ENCODE measurements around the gene QSOX2.

QSOX2 gene

DNA sequence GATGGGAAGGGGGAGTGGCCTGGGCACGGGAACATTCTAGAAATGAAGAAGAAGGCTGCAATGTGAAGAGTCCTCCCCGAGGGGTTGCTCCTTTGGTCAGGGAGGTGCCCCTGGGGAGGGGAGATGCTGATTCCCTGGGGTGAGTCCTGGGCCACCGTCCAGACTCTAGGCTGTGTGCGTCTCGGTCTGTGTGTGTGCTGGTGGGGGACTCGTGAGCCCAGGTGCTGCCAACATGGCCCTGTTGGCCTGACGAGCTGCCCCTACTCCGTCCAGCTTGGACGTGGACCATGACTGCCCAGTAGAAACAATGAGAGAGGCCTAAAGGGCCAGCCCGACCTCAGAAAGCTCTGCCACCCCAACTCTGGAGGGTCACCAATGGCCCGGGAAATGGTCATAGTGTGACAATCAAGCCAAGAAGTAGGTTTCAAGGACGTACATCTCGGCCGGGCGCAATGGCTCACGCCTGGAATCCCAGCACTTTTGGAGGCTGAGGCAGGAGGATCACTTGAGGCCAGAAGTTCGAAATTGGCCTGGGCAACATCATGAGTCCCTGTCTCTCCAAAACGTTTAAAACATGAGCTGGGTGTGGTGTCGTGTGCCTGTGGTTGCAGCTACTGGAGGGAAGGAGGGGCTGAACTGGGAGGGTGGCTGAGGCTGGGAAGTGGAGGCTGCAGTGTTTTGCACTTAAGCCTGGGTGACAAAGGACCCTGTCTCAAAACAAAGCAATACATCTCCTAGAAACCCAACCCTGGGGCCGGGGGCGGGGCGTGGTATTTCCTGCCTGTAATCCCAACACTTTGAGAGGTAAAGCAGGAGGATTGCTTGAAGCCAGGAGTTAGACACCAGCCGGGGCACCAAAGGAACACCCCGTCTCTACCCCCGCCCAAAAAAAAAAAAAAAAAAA, 57.7 kb downstream of the QSOX2 start:
- DNase-seq, result no peak

DNA sequence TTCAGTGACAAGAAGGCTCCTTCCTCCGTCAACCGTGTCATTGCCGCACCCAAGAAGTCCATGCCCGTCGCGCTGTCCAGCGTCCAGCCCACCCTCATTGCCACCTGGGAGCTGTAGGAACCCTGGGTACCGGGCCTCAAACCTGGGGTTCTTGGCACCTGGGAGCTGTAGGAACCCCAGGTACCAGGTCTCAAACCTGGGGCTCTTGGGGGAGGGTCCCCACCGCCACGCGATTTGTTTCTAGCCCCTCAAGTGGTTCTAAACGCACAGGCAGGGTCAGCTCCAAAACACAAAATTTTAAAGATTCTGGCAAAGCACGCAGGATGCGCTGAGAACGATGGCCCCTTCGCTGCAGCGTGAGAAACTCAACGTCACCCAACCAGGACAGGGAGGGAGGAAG, 58.4 kb downstream of the QSOX2 start:
- no peak for DNase-seq

DNA sequence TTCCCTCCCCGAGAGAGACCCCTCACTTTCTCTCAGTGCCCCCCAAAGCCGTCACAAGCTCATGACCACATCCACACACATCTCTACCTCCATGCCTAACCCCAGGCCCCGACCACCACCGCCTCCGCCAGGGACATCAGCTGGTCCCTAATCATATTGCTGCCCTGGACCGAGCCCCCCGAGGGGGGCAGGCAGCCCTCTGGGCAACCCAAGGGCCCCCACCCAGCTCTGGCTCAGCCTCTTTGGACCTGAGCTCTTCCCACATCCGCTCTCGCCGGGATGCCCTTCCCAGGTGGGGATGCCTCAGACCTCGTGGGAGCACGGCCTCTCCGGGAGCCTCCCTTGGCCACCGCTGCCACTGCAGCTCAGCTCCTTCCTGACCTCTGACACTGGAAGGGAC, 59.2 kb downstream of the QSOX2 start:
- DNase-seq, result no peak

DNA sequence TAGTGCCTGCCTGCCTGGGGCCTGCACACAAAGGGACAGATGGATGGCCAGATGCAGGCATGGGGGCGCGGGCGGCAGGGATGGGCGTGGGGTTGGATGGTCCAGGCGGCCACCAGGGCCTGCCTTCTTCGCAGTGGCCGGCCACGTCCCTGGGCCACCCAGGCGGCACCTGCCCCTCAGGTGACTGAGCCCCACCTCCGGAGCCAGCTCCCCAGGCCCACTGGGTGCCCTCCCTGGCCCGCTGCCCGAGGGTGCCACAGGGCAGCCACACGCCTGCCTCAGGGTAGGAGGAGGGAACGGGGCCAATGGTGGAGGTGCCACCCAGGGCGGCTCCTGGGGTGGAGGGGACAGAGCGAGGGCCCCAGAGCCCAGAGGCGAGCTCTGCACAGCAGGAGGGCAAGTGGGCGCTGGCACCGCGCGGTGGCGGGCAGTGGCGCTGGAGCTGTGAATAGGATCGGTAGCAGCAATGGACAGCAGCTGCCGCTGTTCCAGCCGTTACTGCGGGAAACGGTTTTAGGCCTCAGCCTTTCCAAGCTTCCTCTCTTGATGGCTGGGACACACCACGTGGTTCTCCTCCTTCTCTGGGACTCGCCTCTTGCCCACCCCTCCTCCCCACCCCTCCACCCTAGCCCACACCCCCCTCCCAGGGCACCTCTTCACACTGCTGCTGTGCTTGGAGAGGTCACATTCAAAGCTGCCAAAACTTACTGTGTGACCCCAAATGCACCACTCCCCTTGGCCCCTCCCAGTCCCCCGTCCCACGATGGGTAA, 59.8 kb downstream of the QSOX2 start:
- DNase-seq, result no peak

DNA sequence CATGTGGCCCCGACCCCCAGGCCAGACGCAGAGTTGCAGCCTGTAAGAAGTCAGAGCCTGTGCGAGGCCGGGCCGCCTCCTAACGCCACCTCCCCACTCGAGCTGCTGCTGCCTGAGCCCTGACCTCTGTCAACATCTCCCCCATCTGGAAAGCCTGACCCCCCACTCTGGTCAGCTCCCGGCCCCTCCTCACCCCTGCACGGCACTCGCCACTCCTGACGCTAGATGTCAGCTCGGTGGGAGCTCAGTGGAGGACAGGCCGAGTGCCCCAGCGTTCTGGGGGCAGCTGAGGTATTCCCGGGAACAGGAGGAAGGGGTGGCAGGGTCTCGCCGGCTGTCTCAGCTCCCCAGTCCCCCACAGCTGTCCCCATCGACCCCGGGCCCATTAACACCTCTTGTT, 60.5 kb downstream of the QSOX2 start:
- DNase-seq, result no peak

DNA sequence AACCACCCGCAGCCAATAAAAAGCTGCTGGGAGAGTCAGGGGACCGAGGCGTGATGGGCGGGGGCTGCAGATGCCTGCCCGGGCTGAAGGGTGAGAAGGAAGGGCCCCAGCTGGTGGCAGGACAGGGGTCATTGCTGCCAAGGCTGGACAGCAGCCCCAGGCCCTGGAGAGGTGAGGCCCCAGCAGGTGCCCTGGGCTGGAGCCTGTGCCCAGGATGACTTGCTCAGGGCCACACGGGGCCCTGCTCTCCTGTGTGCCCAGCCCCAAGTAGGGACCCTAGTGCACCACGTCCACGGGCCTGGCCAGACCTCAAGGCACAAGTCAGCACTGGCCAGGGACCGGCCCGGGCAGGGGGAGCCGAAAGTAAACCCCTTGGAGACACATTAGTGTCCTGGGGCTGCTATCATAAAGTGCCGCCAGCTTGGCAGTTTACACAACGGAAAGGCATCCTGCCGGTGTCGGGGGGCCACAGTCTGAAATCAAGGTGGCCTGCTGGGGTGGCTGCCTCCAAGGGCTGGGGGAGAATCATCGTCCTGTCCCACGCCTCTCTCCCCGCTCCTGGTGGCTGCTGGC, 62.7 kb downstream of the QSOX2 start:
- no peak for DNase-seq

DNA sequence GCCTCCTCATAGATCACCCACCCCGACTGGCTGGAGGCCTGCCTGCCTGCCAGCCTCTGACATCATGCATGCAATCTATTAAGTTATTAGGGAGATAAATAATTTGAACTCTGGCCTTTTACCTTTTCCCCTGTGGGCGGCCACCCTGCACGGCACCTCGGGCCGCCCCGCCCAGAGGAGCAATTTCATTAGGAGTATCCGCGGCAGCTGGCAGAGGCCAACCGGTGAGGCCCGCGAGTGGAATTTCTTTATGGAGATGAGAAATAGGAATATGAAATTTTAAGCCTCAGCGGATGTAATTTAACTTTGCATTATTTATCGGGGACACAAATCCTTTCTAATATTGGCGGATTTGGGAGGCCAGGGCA, 63.2 kb downstream of the QSOX2 start:
- DNase-seq, result no peak

DNA sequence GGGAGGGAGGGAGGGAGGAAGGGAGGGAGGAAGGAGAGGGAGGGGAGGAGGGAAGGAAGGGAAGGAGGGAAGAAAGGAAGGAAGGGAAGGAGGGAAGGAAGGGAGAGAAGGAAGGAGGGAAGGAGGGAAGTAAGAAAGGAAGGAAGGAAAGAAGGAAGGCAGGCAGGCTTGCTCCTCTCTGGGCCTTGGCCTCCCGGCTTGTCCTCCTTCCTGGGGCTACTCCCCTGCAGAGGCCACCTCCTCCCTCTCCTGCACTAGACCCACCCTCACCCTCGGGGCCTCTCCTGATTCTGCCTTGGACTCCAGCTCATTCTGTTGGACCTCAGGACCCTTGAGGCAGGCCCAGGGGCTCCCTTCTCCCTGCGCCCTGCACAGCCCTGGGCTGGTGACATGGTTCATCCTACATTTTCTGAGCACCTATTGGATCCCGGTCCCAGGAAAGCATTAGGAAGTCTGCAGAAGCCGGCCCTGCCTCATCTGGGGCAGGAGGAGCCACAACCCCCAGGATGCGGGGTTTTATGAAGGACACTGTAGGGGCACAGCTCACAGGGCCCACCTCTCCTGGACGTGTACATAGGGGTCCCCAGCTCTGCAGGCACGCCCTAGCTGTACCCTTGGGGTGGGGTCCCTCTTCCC, 63.7 kb downstream of the QSOX2 start:
- no peak for DNase-seq

DNA sequence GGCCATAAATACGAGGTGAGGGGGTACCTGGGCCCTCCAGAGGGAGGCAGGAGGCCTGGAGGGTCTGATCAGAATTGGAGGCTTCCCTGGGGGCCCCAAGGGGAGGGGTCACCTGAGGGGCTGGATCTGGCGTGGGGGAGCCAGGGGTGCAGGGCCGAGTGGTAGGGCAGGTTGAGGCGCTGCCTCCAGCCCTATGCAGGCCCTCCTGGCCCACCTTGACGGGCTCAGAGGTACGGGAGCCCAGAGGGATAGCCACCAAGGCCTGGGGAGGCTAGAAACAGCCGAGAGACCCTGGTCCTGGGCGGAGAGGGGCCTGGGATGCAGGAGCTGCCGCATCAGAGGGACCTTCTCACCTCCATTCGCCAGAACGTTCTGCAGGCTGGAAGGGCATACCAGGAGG, 65.0 kb downstream of the QSOX2 start:
- no peak for DNase-seq

DNA sequence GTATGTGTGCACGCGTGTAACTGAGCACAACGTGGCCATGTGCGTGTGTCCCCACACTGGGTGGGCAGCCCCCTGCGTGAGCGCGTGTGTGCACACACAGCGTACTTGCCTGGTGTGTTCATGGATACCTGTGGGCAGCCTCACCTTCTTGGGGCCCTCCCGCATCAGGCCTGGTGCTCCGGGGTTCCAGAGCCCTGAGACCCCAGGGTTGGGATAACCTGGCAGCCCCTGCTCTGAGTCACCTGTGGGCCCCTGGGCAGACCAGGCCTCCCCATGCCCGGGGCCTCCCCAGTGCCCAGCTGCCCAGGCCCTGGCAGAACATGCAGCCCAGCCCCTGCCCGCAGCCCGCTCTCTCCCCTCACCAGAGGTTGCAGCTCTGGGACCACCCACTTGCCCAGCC, 65.9 kb downstream of the QSOX2 start:
- no peak for DNase-seq

DNA sequence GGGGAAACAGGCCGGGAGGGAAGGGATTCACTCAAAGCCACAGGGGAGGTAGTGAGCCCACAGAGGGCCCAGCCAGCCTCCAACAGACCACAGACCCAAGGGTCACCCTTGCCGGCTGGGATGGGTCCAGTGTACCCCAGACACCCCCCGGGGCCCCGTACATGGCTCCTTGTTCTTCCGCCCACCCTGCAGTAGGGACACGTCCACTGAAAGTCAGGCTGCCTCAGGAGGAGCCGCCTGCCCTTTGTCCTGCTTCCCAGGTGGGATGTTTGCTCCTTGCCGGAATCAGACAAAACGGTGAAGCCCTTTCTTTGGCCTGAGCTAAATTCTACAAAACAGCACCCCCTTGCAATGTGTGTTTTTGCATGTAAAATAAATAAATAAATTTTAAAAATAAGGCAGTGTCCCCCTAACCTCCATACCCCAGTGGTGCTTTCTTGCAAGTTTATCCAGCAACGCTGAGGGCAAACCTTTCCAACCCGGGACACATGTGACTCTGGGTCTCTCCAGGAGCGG, 66.5 kb downstream of the QSOX2 start:
- DNase-seq, result no peak

DNA sequence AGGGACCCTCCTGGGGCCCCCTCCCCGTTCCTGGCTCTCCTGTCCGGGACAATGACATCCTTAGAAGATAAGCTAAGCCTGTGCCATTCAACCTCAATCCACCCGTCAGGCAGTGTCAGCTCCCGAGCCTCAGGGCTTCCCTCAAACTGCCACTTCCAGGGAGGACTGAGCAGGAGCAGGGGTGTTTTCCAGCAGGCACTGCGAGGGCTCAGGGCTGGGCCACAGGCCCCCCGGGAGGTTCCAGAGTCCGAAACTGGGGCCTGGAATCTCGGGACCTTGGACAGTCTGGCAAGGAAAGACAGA, 66.9 kb downstream of the QSOX2 start:
- no peak for DNase-seq

DNA sequence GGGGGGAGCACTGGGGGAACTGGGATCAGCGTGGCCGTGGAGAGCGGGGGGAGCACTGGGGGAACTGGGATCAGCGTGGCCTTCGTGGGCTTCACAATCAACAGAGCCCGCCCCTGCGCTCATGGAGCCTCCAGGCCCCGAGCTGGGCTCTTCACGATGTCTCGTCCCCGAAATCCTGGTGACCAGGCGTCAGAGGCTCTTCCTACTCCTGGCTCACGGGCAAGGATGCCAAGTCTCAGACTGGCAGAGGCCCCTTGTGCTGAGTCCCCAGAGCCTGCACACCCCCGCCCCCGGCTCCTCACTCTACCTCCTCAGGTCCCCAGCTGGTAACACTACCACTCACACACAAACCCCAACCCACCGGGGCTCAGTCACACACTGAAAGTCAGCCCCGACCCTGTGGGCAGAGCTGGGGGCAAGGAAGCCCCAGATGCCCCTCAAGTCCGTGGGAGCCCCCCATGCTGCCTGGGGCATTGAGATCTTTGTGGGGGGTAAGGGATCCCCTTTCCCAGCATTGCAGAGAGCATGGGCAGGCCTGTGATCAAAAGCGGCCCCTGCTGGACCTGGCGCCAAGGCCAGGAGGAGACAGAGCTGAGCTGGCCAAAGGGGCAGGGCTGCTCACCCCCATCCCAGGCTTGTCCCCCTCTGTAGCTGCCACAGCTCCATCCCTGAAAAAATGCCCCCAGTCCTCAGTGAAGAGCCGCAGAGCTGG, 67.4 kb downstream of the QSOX2 start:
- no peak for DNase-seq

DNA sequence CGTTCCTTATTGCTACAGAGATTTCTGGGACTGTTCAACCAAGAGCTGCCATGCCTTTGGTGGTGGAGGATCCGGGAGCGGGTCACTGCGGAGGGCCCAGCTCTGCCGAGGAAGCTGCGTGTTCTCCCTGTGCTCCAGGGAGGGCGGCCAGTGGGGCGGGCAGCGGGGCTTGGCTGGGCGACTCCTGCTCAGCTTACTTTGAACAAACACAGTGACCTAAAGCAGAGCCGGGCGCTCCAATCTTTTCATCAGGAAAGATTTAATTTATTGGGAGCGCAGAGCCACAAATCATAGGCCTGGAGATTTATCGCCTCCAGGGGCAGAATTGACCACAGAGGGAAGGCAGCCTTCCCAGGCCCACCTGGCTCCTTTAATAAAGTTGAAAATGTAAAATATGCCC, 68.4 kb downstream of the QSOX2 start:
- no peak for DNase-seq

DNA sequence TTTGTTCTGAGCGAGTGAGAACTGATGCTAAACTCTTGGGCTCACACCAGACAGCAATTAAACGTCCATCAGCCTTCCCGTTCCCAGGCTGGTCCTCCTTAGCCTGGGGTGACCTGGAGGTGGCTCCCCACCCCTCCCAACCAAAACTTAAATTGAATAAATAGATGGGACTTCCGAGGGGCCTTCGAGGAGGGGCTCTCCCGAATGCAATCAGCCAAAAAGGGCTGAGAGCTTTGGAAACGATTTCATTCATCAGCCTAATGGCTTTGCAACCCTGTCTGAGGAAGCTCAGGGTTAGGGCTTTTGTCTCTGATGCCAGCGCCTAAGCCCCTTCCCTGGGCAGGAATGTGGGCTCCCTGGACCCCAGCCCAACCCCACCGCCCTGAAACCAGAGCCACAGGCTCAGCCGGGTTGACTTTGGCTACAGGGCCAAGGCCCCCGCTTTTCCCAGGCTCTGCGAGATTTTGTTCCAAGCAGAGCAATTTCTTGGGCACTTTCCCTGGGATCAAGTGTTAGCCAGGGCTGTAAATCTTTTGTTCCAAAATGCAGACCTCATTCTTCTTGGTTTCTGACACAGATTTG, 69.9 kb downstream of the QSOX2 start:
- DNase-seq, result no peak

DNA sequence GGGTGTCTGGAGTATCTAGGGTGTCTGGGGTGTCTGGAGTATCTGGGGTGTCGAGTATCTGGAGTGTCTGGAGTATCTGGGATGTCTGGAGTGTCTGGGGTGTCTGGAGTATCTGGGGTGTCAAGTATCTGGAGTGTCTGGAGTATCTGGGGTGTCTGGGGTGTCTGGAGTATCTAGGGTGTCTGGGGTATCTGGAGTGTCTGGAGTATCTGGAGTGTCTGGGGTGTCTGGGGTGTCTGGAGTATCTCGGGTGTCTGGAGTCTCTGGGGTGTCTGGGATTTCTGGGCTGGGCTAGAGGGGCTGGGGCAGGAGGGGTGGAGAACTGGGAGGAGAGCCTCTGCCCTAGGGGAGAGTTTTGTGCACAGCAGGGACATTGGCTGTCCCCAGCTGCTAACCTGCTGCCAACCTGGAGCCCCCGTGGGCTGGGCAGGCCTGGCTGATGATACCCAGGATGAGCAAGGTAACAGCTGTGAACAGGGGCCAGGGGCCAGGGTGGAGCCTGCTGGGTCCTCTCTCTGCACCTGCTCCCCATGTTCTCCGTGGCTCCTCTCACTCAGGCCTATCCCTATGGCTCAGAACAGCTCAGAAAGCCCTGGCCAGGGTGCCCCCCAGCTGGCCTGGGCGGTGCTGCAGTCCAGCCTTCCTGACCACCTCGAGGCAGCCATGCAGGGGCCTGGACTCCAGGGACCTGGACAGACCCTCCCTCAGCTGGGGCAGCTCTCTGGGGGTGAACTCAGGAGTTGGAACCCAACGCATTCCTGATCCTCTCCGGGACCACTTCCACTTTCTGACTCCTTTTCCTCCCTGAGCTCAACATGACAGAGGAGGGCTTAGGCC, 70.6 kb downstream of the QSOX2 start:
- DNase-seq, result no peak

DNA sequence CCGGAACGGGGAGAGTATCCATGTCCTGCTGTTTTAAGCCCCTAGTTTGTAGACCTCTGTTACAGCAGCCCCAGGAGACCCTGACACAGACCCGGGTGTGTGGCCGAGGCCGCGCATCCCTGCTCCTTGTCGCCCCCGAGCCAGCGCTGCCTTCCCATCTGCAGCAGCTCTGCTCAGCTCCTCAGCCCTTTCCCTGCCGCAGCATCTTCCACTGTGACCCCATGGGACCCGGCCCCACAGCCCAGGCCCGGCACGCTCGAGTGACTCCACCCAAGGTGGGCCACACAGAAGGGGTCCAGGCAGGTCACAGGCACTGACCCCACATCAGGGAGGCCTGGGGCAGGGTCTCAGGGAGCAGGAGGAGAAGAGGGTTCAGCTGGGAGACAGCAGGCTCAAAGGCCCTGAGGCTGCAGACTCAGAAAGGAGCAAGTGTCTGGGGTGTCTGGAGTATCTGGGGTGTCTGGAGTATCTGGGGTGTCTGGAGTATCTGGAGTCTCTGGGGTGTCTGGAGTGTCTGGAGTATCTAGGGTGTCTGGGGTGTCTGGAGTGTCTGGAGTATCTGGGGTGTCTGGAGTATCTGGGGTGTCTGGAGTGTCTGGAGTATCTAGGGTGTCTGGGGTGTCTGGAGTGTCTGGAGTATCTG, 71.8 kb downstream of the QSOX2 start:
- no peak for DNase-seq

DNA sequence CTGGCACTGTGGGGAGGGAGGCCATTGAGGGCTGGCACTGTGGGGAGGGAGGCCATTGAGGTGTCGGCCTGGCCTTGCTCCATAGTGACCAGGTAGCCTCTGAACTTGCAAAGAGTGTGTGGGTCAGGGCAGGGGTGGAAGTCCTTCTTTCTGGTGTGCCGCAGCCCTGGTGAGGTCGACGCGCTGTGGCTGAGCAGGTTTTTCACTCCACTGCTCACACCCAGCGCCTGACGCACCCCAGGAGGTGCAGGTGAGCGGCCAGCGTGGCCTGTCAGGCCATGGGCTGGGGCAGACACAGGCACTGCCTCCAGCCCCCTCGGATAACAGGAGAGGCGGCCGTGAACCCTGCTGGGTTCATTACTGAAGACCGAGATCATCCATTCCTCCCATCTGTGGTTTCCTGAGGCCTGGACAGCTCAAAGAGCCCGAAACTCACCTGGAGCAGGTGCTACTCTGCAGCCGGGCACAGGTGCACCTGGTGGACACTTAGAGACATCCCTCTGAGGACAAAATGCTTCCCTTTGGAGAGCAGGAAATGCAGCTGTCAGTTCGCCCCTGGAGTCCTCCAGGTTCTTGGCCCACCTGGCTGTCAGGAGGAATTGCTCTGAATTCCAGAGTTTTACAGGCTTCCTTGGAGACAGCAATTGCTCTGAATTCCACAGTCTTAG, 73.1 kb downstream of the QSOX2 start:
- DNase-seq, result no peak

DNA sequence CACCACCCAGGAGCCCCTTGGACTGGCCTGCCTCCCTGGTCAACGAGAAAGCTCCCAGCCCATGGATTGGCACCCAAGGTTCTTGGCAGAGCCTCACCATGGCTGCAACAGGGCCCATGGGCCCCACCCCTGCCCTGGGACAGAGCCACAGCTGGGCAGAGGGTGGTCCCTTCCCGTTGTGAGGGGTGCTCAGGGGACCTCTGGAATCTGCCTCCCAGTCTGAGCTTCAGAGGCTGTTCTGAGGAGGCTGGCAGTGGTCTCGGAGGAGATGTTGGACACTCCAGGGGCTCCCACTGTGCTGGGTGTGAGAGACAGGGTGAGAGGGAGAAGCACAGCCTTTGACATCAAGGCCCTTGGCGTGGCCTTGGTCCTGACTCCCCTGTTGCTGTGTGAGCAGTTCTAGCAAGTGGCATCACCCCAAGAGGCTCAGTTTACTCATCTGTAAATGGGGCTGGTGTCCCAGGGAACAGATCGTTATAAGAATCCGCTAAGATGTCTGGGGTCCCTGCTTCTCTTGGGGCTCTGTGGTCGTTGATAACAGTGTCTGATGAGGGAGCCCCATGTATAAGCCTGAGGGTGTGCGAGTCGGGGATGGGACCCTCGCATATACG, 73.7 kb downstream of the QSOX2 start:
- DNase-seq, result no peak
